Aorta (tissue), 5 donors: ENCODE measurements around the gene WWOX. TPM values are rescaled to one million over a fixed set of nuclear protein-coding genes. Genes with fewer than 3 reads are reported as not detected.

ENCODE experiments used
- ATAC-seq: fragments of 200-7000 bp; cut with Tn5 transposase; one replicate; pipeline ENCODE4 v1.9.1; 2022; ENCODE audit warnings: moderate library complexity; ENCODE audit not compliant: low FRiP score
- DNase-seq, 2 donors: peaks; one replicate each; pipeline ENCODE4 v3.0.0-alpha.2; 2020
- H3K27ac ChIP-seq, 2 donors: one replicate each; pipeline ENCODE4 v1.5.1; 2013; ENCODE audit warnings: low read length in 2 of 2, mild to moderate bottlenecking in 2 of 2, moderate library complexity in 2 of 2, control low read depth in 1 of 2, inconsistent platforms in 1 of 2, low read depth in 1 of 2
- H3K27me3 ChIP-seq, 2 donors: one replicate each; pipeline ENCODE4 v1.6.1; 2013; ENCODE audit warnings: control low read depth in 1 of 2, low read length in 1 of 2, mild to moderate bottlenecking in 1 of 2, moderate library complexity in 1 of 2; ENCODE audit not compliant: insufficient read depth in 2 of 2, control insufficient read depth in 1 of 2
- H3K36me3 ChIP-seq, 2 donors: one replicate each; pipeline ENCODE4 v1.6.1; 2013; ENCODE audit warnings: control low read depth in 1 of 2, low read length in 1 of 2, mild to moderate bottlenecking in 1 of 2; ENCODE audit not compliant: insufficient read depth in 2 of 2, control insufficient read depth in 1 of 2
- H3K4me1 ChIP-seq, 2 donors: one replicate each; pipeline ENCODE4 v1.6.1; 2013; ENCODE audit warnings: low read length in 2 of 2, control low read depth in 1 of 2, mild to moderate bottlenecking in 1 of 2, moderate library complexity in 1 of 2; ENCODE audit not compliant: insufficient read depth in 2 of 2, control insufficient read depth in 1 of 2
- H3K4me3 ChIP-seq, 2 donors: one replicate each; pipeline ENCODE4 v1.5.1; 2013; ENCODE audit warnings: low read length in 2 of 2, control low read depth in 1 of 2, mild to moderate bottlenecking in 1 of 2
- H3K9me3 ChIP-seq: one replicate; pipeline ENCODE4 v1.6.1; 2013; ENCODE audit warnings: mild to moderate bottlenecking, low read length; ENCODE audit not compliant: control insufficient read depth
- WGBS, 2 donors: extraction: QIAGEN DNeasy Blood & Tissue Kit; methylation state at CpG; one replicate each; pipeline ENCODE4 v1.1.7; 2013; 5-methylcytosine and 5-hydroxymethylcytosine counted together
- intact Hi-C, 2 donors: fragments of 100-400 bp; cut with DNase I; formaldehyde crosslinking; loops; one replicate each; pipeline versions ENCODE4 v1.14.2 to v1.15.0; 2022
- polyA plus RNA-seq, 2 donors: library from polyadenylated mRNA; stranded (reverse); fragments of 200-250 nt; gene quantifications; one replicate each; pipeline ENCODE4 v1.2.3, GENCODE V29; 2013
- total RNA-seq, 2 donors: library from RNA; stranded (reverse); fragmentation: NEBNext Ultra II Directional; extraction: Animal tissue kit (Norgen Biotek cat#: 25700); gene quantifications; one replicate each; pipeline ENCODE4 v1.2.1, GENCODE V29; 2021
- donor health status: healthy with polysubstance abuse.
- donor health status: Bipolar disorder and iron deficiency.
- donor health status: DM: no; HTN: no; CAD: no.
- donor health status: DM: no; HTN: no; CAD: no.
- donor health status: DM: yes; HTN: yes; CAD: no.

Gene WWOX
- total and polyA plus RNA-seq, 4 donors = 11.2 to 30.9 (median 14.6) TPM

GRCh38 chr16:78656887-78657286 is 557.4 kb downstream of the WWOX start:
- H3K9me3 ChIP-seq = no peaks in the 10 kb centered on the region
- H3K4me1 ChIP-seq = no peaks in the 10 kb centered on the region
- intact Hi-C loops = no loop called here
- DNase-seq = no peak
- H3K4me3 ChIP-seq = no peak overlapping the region
- no peaks in the 10 kb centered on the region for H3K27me3 ChIP-seq
- H3K36me3 ChIP-seq = no peaks in the 10 kb centered on the region
- no peak for ATAC-seq
- no peak overlapping the region for H3K27ac ChIP-seq
- WGBS, 2 donors = 88 to 95% methylated on average over 10 of the region's 10 CpGs

GRCh38 chr16:78659216-78659615 is 559.8 kb downstream of the WWOX start:
- Histone ChIP-seq H3K9me3 (no peaks in the 10 kb centered on the region), H3K4me3 (no peak overlapping the region), H3K4me1 (no peaks in the 10 kb centered on the region), H3K36me3 (no peaks in the 10 kb centered on the region), H3K27me3 (no peaks in the 10 kb centered on the region), H3K27ac (no peak overlapping the region)
- ATAC-seq (no peak), DNase-seq (no peak)
- intact Hi-C loops = no loop called here
- 48 to 51% methylated on average over 9 of the region's 9 CpGs for WGBS, 2 donors

- intact Hi-C loops = no loop called here
- DNase-seq = no peak
- WGBS, 2 donors = 57 to 67% methylated on average over 3 of the region's 3 CpGs
- Histone ChIP-seq H3K27ac (no peak overlapping the region), H3K9me3 (no peaks in the 10 kb centered on the region), H3K27me3 (no peaks in the 10 kb centered on the region), H3K4me1 (no peaks in the 10 kb centered on the region), H3K4me3 (no peak overlapping the region), H3K36me3 (no peaks in the 10 kb centered on the region)
- ATAC-seq = no peak
Observed at GRCh38 chr16:78659668-78660217, 560.3 kb downstream of the WWOX start.

GRCh38 chr16:78660795-78661194 is 561.3 kb downstream of the WWOX start:
- intact Hi-C loops = no loop called here
- Histone ChIP-seq H3K36me3 (no peaks in the 10 kb centered on the region), H3K9me3 (no peaks in the 10 kb centered on the region), H3K27me3 (no peaks in the 10 kb centered on the region), H3K4me1 (no peaks in the 10 kb centered on the region), H3K4me3 (no peak overlapping the region), H3K27ac (no peak overlapping the region)
- DNase-seq (no peak), ATAC-seq (no peak)
- WGBS, 2 donors = 88 to 94% methylated on average over 1 of the region's 1 CpG

- ATAC-seq (no peak), DNase-seq (no peak)
- intact Hi-C loops = no loop called here
- Histone ChIP-seq H3K9me3 (no peaks in the 10 kb centered on the region), H3K27ac (no peak overlapping the region), H3K4me3 (no peak overlapping the region), H3K4me1 (no peaks in the 10 kb centered on the region), H3K36me3 (no peaks in the 10 kb centered on the region), H3K27me3 (no peaks in the 10 kb centered on the region)
- 95 to 97% methylated on average over 5 of the region's 5 CpGs for WGBS, 2 donors
Observed at GRCh38 chr16:78663690-78664089, 564.2 kb downstream of the WWOX start.

- no peaks in the 10 kb centered on the region for H3K27me3 ChIP-seq
- no peaks in the 10 kb centered on the region for H3K36me3 ChIP-seq
- 88 to 91% methylated on average over 19 of the region's 19 CpGs for WGBS, 2 donors
- ATAC-seq = no peak
- no peak overlapping the region for H3K4me3 ChIP-seq
- DNase-seq = no peak
- intact Hi-C loops = no loop called here
- H3K9me3 ChIP-seq = no peaks in the 10 kb centered on the region
- peaks cover 0 to 4% of the 10 kb centered on the region in 2 donors for H3K4me1 ChIP-seq
- H3K27ac ChIP-seq = no peak overlapping the region
Observed at GRCh38 chr16:78664811-78665772, 565.6 kb downstream of the WWOX start.

GRCh38 chr16:78666318-78666717 is 566.9 kb downstream of the WWOX start:
- Histone ChIP-seq H3K36me3 (no peaks in the 10 kb centered on the region), H3K9me3 (no peaks in the 10 kb centered on the region), H3K27me3 (no peaks in the 10 kb centered on the region), H3K4me3 (no peak overlapping the region), H3K4me1 (peaks cover 0 to 6% of the 10 kb centered on the region in 2 donors), H3K27ac (no peak overlapping the region)
- 93% methylated on average over 4 of the region's 4 CpGs for WGBS, 2 donors
- intact Hi-C loops = no loop called here
- DNase-seq = no peak
- ATAC-seq = no peak

- ATAC-seq (no peak), DNase-seq (no peak)
- Histone ChIP-seq H3K36me3 (no peaks in the 10 kb centered on the region), H3K27me3 (no peaks in the 10 kb centered on the region), H3K27ac (no peak overlapping the region), H3K4me1 (peaks cover 0 to 6% of the 10 kb centered on the region in 2 donors), H3K9me3 (no peaks in the 10 kb centered on the region), H3K4me3 (no peak overlapping the region)
- intact Hi-C loops = no loop called here
- 96 to 99% methylated on average over 5 of the region's 5 CpGs for WGBS, 2 donors
Observed at GRCh38 chr16:78667675-78668074, 568.2 kb downstream of the WWOX start.

- 95 to 98% methylated on average over 3 of the region's 3 CpGs for WGBS, 2 donors
- ATAC-seq (no peak), DNase-seq (no peak)
- Histone ChIP-seq H3K4me3 (no peak overlapping the region), H3K27ac (no peak overlapping the region), H3K9me3 (no peaks in the 10 kb centered on the region), H3K27me3 (no peaks in the 10 kb centered on the region), H3K36me3 (no peaks in the 10 kb centered on the region), H3K4me1 (peaks cover 0 to 6% of the 10 kb centered on the region in 2 donors)
- intact Hi-C loops = no loop called here
Observed at GRCh38 chr16:78668393-78668792, 568.9 kb downstream of the WWOX start.
